ENCODE results near the gene PRKCA. TPM values are rescaled to one million over a fixed set of nuclear protein-coding genes. Genes with fewer than 3 reads are reported as not detected.

The PRKCA gene
- total RNA-seq, 2 donors from 2014 or later = 43.0 to 53.0 TPM

- intact Hi-C loops (cut with DNase I, micrococcal nuclease) = no loop called here
- DNase-seq (no peak), ATAC-seq (no peak)
These were observed 379.9 kb downstream of the PRKCA start for GRCh38 chr17:66682283-66682682.

GRCh38 chr17:66684261-66684660 lies 381.8 kb downstream of the PRKCA start:
- DNase-seq (no peak), ATAC-seq (peak; percentile 25)
- intact Hi-C loops (cut with DNase I, micrococcal nuclease) = no loop called here

GRCh38 chr17:66684731-66685130 lies 382.3 kb downstream of the PRKCA start:
- intact Hi-C loops (cut with DNase I, micrococcal nuclease) = no loop called here
- ATAC-seq = no peak
- no peak for DNase-seq

GRCh38 chr17:66686601-66687000 lies 384.2 kb downstream of the PRKCA start:
- intact Hi-C loops (cut with DNase I, micrococcal nuclease) = no loop called here
- DNase-seq (no peak), ATAC-seq (no peak)

GRCh38 chr17:66687570-66688284 lies 385.3 kb downstream of the PRKCA start:
- DNase-seq (peak; percentile 72 to 79), ATAC-seq (peak; percentile 62)
- intact Hi-C loops (cut with DNase I, micrococcal nuclease) = no loop called here

- peak; percentile 37 for ATAC-seq
- intact Hi-C loops (cut with DNase I, micrococcal nuclease) = no loop called here
- no peak for DNase-seq
These were observed 386.8 kb downstream of the PRKCA start for GRCh38 chr17:66689221-66689620.

- ATAC-seq = peak; percentile 38
- intact Hi-C loops (cut with DNase I, micrococcal nuclease) = no loop called here
- DNase-seq = no peak
These were observed 387.8 kb downstream of the PRKCA start for GRCh38 chr17:66690166-66690565.

- ATAC-seq = peak; percentile 69
- peak in 1 of 2 donors; percentile 42 for DNase-seq
- intact Hi-C loops (cut with DNase I, micrococcal nuclease) = no loop called here
These were observed 389.4 kb downstream of the PRKCA start for GRCh38 chr17:66691644-66692420.

- ATAC-seq = no peak
- no peak for DNase-seq
- intact Hi-C loops (cut with DNase I, micrococcal nuclease) = no loop called here
These were observed 389.9 kb downstream of the PRKCA start for GRCh38 chr17:66692421-66692690.

GRCh38 chr17:66695098-66695497 lies 392.7 kb downstream of the PRKCA start:
- intact Hi-C loops (cut with DNase I, micrococcal nuclease) = no loop called here
- DNase-seq (no peak), ATAC-seq (no peak)

- intact Hi-C loops (cut with DNase I, micrococcal nuclease) = no loop called here
- ATAC-seq (no peak), DNase-seq (no peak)
These were observed 395.9 kb downstream of the PRKCA start for GRCh38 chr17:66698270-66698669.

- intact Hi-C loops (cut with DNase I, micrococcal nuclease) = no loop called here
- ATAC-seq = no peak
These were observed 399.0 kb downstream of the PRKCA start for GRCh38 chr17:66701462-66701861.

GRCh38 chr17:66702106-66702936 lies 399.9 kb downstream of the PRKCA start:
- ATAC-seq = peak; percentile 97
- no peak for DNase-seq
- intact Hi-C loops (cut with DNase I, micrococcal nuclease) = no loop called here

More at GRCh38 chr17:66701462-66701861, 399.0 kb downstream of the PRKCA start:
- DNase-seq = no peak

GRCh38 chr17:66704858-66705520 lies 402.6 kb downstream of the PRKCA start:
- DNase-seq (no peak), ATAC-seq (no peak)
- intact Hi-C loops (cut with DNase I, micrococcal nuclease) = no loop called here

- DNase-seq (no peak), ATAC-seq (no peak)
- intact Hi-C loops (cut with DNase I, micrococcal nuclease) = no loop called here
These were observed 404.5 kb downstream of the PRKCA start for GRCh38 chr17:66706851-66707450.

GRCh38 chr17:66711401-66711800 lies 409.0 kb downstream of the PRKCA start:
- intact Hi-C loops (cut with DNase I, micrococcal nuclease) = no loop called here
- no peak for DNase-seq
- ATAC-seq = no peak

GRCh38 chr17:66711881-66712321 lies 409.5 kb downstream of the PRKCA start:
- peak; percentile 84 for ATAC-seq
- intact Hi-C loops (cut with DNase I, micrococcal nuclease) = no loop called here
- peak; percentile 85 for DNase-seq

- ATAC-seq (peak; percentile 41), DNase-seq (peak in 1 of 2 donors; percentile 38)
- intact Hi-C loops (cut with DNase I, micrococcal nuclease) = no loop called here
These were observed 410.0 kb downstream of the PRKCA start for GRCh38 chr17:66712453-66712852.

Measured in left colon (tissue), 2 donors.